ENCODE results near the gene SLX4. TPM values are rescaled to one million over a fixed set of nuclear protein-coding genes. Genes with fewer than 3 reads are reported as not detected.

Gene SLX4
- total and polyA plus RNA-seq, 9 of the 15 experiments (the other 6 are each of a cell fraction or from before 2014, with no cell fraction given): 0.29 to 7.9 (median 3.8) TPM

- peak; percentile 8 for TF ChIP-seq MEIS2 (IDR thresholded peaks at IDR 0.05; ENCODE audit: partially characterized antibody)
Measured at GRCh38 chr16:3608069-3608468, 3.3 kb downstream of the SLX4 start (continued).

GRCh38 chr16:3607634-3608033, 3.8 kb downstream of the SLX4 start:
- H3K79me2 ChIP-seq (ENCODE audit: control insufficient read depth, insufficient read depth, low read length): peaks cover 23% of the 10 kb centered on the region
- ChIA-PET CTCF (ENCODE audit: low intra/inter-chr PET ratio) (no interaction called here), POLR2A (interaction anchor here (0.6 to 1.3 kb wide), 2 partner anchors 11 to 29 kb away, joined by 3 to 4 read pairs; no protein-coding TSS in a partner anchor)
- H3K9me3 ChIP-seq (replicated peaks; ENCODE audit: control insufficient read depth, insufficient read depth, low read depth, low read length): no peaks in the 10 kb centered on the region
- H3K27me3 ChIP-seq (ENCODE audit: control insufficient read depth in 2 of 2, insufficient read depth in 2 of 2, low read length in 2 of 2): no peaks in the 10 kb centered on the region
- in situ Hi-C loops (cut with MboI) (no loop called here), intact Hi-C loops (cut with micrococcal nuclease) (no loop called here)
- H3K9me1 ChIP-seq (ENCODE audit: control insufficient read depth, insufficient read depth, low read length): no peaks in the 10 kb centered on the region
- BruUV-seq (replicated peaks): no TSS peak
- no peak for TF ChIP-seq FOXK2 (conservative IDR thresholded peaks at IDR 0.05 in 1 of 2, IDR thresholded peaks at IDR 0.05 in 1 of 2; ENCODE audit: low read depth in 2 of 2)
- no peak for TF ChIP-seq NR1H2 (CRISPR knock-in tag; IDR thresholded peaks at IDR 0.05)
- TF ChIP-seq ZNF75A (CRISPR knock-in tag; IDR thresholded peaks at IDR 0.05): no peak
- TF ChIP-seq MBD2 (IDR thresholded peaks at IDR 0.05; ENCODE audit: borderline replicate concordance, low read depth): no peak
- TF ChIP-seq ZNF280A (IDR thresholded peaks at IDR 0.05; ENCODE audit: low read depth, partially characterized antibody): no peak
- no peak for TF ChIP-seq ZNF175 (CRISPR knock-in tag; IDR thresholded peaks at IDR 0.05; ENCODE audit: low read depth)
- TF ChIP-seq TCF3 (CRISPR knock-in tag; IDR thresholded peaks at IDR 0.05): no peak
- no peak overlapping the region for H3K9ac ChIP-seq (ENCODE audit: insufficient read depth in 1 of 2, low read depth in 2 of 2, low read length in 2 of 2)
- no peak overlapping the region for H3K4me3 ChIP-seq
- peaks cover 7% of the 10 kb centered on the region; the same call in 2 of the 3 replicates for H3K36me3 ChIP-seq (ENCODE audit: control insufficient read depth, insufficient read depth, low read length)
- WGBS (ENCODE audit: insufficient coverage, low coverage, missing lambda C conversion rate): 72% methylated on average over 2 of the region's 2 CpGs
- no peak for DNase-seq (ENCODE audit: extremely low read depth in 1 of 4, low spot score in 3 of 4)
- no peak for ATAC-seq
- H3K4me2 ChIP-seq (ENCODE audit: insufficient read depth, low read length): no peak overlapping the region
- FAIRE-seq: no peak
- H3K4me1 ChIP-seq (replicated peaks in 1 of 2; ENCODE audit: control insufficient read depth in 2 of 2, insufficient read depth in 2 of 2, low read length in 2 of 2): peaks cover 10 to 21% of the 10 kb centered on the region in 2 experiments; a peak in 4 of 5 replicates
- no peak overlapping the region for H3K27ac ChIP-seq (ENCODE audit: extremely low read depth, low read depth, low read length)
- no peaks in the 10 kb centered on the region for H4K20me1 ChIP-seq (replicated peaks; ENCODE audit: control insufficient read depth, insufficient read depth, low read length)
- no peak overlapping the region for H2AFZ ChIP-seq (ENCODE audit: low read depth, low read length)
